Right forelimb (tissue), 1 donor: Measurements from ENCODE around the gene SDK1.

Experiments used
- DNase-seq: peaks from one replicate; pipeline ENCODE4 v3.0.0-alpha.2; 2018

The SDK1 gene

GRCh38 chr7:3832199-3832598 is 531.1 kb downstream of the SDK1 start:
- DNase-seq: no peak

- no peak for DNase-seq
Observed at GRCh38 chr7:3835109-3835508, 534.1 kb downstream of the SDK1 start.

- no peak for DNase-seq
Observed at GRCh38 chr7:3836855-3837254, 535.8 kb downstream of the SDK1 start.

- no peak for DNase-seq
Observed at GRCh38 chr7:3844540-3845151, 543.6 kb downstream of the SDK1 start.

GRCh38 chr7:3846738-3847137 is 545.7 kb downstream of the SDK1 start:
- no peak for DNase-seq

GRCh38 chr7:3847336-3847735 is 546.3 kb downstream of the SDK1 start:
- DNase-seq: no peak

- no peak for DNase-seq
Observed at GRCh38 chr7:3859431-3859830, 558.4 kb downstream of the SDK1 start.

GRCh38 chr7:3860932-3861331 is 559.9 kb downstream of the SDK1 start:
- no peak for DNase-seq

GRCh38 chr7:3861386-3861785 is 560.3 kb downstream of the SDK1 start:
- no peak for DNase-seq

- peak; percentile 62 for DNase-seq
Observed at GRCh38 chr7:3861941-3862340, 560.9 kb downstream of the SDK1 start.

GRCh38 chr7:3862774-3863173 is 561.7 kb downstream of the SDK1 start:
- DNase-seq: no peak

- no peak for DNase-seq
Observed at GRCh38 chr7:3866277-3866676, 565.2 kb downstream of the SDK1 start.

- DNase-seq: no peak
Observed at GRCh38 chr7:3867863-3868262, 566.8 kb downstream of the SDK1 start.

GRCh38 chr7:3879355-3880075 is 578.5 kb downstream of the SDK1 start:
- no peak for DNase-seq

GRCh38 chr7:3880228-3880987 is 579.4 kb downstream of the SDK1 start:
- no peak for DNase-seq

- DNase-seq: no peak
Observed at GRCh38 chr7:3882782-3883181, 581.7 kb downstream of the SDK1 start.

- DNase-seq: no peak
Observed at GRCh38 chr7:3884543-3884942, 583.5 kb downstream of the SDK1 start.

GRCh38 chr7:3887096-3887690 is 586.1 kb downstream of the SDK1 start:
- DNase-seq: no peak

- no peak for DNase-seq
Observed at GRCh38 chr7:3888096-3888495, 587.0 kb downstream of the SDK1 start.

GRCh38 chr7:3892157-3892556 is 591.1 kb downstream of the SDK1 start:
- DNase-seq: no peak

GRCh38 chr7:3892686-3893085 is 591.6 kb downstream of the SDK1 start:
- no peak for DNase-seq

GRCh38 chr7:3893151-3893788 is 592.2 kb downstream of the SDK1 start:
- DNase-seq: no peak

- no peak for DNase-seq
Observed at GRCh38 chr7:3893789-3894153, 592.7 kb downstream of the SDK1 start.
